Measurements from ENCODE around the gene CLASP1.
A peak's percentile ranks its signal among the peaks of the same experiment; 100 is the strongest.
"Not testable (repeated sequence)": the region's sequence is repeated elsewhere in the genome, so short reads cannot be mapped to it uniquely, and the experiment has no call there.

CLASP1 gene

DNA sequence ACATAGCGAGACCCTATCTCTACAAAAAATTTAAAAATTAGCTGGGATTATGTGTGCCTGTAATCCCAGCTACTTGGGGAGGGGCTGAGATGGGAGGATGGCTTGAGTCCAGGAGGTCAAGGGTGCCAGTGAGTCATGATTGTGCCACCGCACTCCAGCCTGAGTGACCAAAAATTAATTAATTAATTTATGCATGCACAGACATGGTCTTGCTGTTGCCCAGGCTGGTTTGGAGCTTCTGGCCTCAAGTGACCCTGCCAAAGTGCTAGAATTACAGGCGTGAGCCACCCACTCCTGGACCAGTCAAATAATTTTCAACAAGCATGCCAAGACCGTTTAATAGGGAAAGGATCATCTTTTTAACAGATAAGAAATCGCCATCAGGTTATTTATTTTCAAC, 306.5 kb downstream of the CLASP1 start:
- DNase-seq = no peak

GRCh38 chr2:121340926-121341325, 308.3 kb downstream of the CLASP1 start:
- DNase-seq = no peak

DNA sequence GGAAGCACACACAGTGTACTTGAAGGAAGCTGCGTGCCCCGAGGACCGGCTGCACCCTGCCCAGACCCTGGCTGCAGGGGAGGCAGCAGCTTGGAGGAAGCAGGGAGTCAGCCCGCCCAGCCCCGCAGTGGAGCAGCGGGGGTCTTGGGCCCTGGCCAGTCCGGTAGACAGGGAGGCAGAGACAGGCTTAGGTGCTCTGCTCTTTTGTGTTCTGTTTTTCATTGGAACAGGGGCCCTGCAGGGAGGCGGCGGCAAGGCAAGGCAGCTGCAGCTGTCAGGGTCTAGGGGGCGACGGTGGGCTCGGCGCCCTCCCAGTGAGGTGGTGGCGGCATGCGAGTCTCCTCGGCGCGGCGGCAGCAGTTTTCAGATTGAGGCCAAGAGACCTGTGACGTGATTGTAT, 311.0 kb downstream of the CLASP1 start:
- DNase-seq = no peak

GRCh38 chr2:121336528-121337294, 312.6 kb downstream of the CLASP1 start:
- DNase-seq = no peak

DNA sequence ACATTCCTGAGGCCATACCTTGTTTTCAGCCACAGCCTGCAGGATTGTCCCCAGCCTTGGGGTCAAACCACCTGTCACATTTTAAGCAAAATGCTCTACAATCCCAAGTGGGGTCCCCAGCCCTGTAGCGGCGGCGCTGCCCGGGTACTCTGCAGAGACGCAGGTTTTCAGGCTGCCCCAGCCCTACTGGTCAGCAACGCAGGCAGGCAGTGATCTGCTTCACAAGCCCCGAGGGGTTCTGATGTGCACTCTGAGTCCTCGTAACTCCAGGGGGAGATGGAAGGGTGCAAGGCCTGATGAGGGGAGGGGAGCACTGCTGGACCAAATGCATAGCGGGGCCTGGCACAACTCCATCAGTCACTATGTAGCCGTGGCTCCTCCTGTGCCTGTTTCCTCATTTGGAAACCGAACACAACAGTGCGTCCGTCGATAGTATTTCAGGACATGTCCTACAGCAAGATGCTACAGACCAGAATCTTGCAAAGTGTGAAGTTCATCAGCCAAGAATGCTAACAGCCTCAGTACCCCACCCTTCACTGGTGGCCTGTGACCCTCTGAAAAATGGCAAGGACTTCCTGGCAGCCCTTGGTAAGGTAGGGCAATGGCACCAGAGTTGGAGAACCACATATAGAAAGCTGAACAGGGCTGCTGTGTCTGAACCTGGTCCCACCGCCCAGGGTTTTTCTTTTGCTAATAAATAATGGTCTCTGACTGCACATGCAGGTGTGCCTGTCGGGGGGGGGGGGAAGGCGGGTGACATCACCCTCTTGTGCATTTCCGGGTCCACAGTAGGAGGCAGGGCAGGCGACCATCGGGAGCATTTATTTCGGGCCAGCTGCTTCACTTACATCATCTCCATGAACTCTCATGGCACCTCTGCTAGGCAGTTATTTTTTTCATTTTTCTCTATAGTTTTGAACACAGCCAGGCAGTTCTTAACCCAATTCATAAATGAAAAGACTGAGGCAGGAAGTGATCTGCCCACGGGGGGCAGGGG, 313.7 kb downstream of the CLASP1 start:
- no peak for DNase-seq

- no peak for DNase-seq
Observed at GRCh38 chr2:121334581-121335293, 314.5 kb downstream of the CLASP1 start.

- DNase-seq = peak; percentile 57
Observed at GRCh38 chr2:121333834-121334558, 315.3 kb downstream of the CLASP1 start.

DNA sequence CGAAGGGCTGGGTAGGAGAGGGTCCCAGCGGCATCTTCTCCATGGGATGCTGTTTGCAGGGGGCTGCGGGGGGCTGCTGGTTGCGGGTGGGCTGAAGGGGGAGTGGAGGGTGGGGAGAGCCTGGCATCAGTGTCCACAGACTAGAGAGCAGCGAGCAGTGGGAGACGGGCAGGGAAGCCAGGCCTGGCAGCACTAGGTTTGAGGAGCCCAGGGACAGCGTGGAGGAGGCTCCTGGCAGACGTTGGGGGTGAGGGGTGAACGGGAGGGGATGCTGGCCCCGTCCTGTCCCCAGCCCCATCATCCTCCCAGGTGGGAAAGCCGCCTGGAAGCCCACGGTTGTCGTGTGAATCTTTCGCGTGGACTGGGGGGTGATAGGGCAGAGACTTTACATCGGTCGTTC, 316.0 kb downstream of the CLASP1 start:
- DNase-seq = no peak

DNA sequence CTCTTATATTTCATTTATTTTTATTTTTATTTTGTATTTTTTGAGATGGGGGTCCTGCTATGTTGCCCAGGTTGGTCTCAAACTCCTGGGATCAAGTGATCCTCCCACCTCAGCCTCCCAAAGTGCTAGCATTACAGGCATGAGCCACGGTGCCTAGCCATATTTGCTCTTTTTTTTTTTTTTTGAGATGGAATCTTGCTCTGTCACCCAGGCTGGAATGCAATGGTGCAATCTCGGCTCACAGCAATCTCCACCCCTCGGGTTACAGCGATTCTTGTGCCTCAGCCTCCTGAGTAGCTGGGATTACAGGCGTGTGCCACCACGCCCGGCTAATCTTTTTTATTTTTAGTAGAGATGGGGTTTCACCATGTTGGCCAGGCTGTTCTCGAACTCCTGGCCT, 317.9 kb downstream of the CLASP1 start:
- DNase-seq = not testable (repeated sequence)

- no peak for DNase-seq
Observed at GRCh38 chr2:121330921-121331320, 318.3 kb downstream of the CLASP1 start.

- no peak for DNase-seq
Observed at GRCh38 chr2:121329786-121330185, 319.5 kb downstream of the CLASP1 start.

DNA sequence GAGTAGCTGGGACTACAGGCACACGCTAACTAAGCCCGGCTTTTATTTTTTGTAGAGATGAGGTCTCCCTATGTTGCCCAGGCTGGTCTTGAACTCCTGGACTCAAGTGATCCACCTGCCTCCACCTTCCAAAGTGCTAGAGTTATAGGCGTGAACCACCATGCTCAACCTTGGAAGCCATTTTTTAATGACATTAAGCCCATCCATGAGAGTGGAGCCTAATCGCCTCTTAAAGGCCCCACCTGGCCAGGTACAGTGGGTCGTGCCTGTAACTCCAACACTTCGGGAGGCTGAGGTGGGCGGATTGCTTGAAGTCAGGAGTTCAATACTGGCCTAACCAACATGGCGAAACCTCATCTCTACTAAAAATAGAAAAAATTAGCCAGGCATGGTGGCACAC, 322.6 kb downstream of the CLASP1 start:
- no peak for DNase-seq

GRCh38 chr2:121324601-121325000, 324.7 kb downstream of the CLASP1 start:
- DNase-seq = no peak

- DNase-seq = no peak
Observed at GRCh38 chr2:121321476-121321875, 327.8 kb downstream of the CLASP1 start.

DNA sequence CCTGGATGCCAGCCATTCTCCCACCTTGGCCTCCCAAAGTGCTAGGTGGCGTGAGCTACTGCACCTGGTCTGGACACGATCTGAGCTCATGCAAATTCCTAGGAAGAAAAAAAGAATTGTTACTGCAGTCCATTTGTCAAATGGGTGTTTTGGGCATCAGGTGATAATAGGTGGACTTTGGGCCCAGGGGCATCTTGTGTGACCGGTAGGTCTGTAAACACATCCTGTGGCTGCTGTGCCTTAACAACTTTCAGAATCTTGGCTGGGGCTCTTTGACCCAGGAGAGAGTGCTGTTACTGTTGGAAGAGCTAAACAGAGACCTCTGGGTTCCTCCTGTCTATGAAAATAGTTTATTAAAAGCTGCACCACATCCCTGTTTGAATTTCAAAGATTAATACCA, 329.3 kb downstream of the CLASP1 start:
- no peak for DNase-seq

GRCh38 chr2:121316986-121317385, 332.3 kb downstream of the CLASP1 start:
- DNase-seq = no peak

GRCh38 chr2:121313701-121314100, 335.6 kb downstream of the CLASP1 start:
- DNase-seq = not testable (repeated sequence)

- DNase-seq = peak; percentile 22
Observed at GRCh38 chr2:121309801-121310200, 339.5 kb downstream of the CLASP1 start.

- no peak for DNase-seq
Observed at GRCh38 chr2:121309323-121309722, 339.9 kb downstream of the CLASP1 start.

GRCh38 chr2:121307048-121307447, 342.2 kb downstream of the CLASP1 start:
- DNase-seq = no peak

DNA sequence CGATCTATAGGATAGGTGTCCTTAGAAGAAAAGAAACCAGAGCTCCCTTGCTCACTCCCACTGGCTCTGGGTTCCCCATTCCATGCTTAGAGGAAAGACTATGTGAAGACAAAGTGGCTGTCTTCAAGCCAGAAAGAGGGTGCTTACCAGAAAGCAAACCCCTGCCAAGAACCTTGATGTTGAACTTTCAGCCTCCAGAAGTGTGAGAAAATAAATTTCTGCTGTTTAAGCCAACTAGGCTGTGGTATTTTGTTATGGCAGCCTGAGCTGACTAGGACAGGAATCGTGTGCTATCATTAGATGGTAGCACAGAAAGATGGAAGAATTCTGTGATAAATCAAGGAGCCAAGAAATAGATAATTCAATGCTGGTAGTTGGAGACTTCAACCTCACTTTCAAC, 344.3 kb downstream of the CLASP1 start:
- no peak for DNase-seq

- no peak for DNase-seq
Observed at GRCh38 chr2:121303531-121304263, 345.6 kb downstream of the CLASP1 start.

All from activated CD4-positive, alpha-beta T cell treated with anti-CD3 and anti-CD28 coated beads, Interleukin-2, Interleukin-6, amounts not matched to agents 100 ng/mL and 50 ng/mL, durations not matched to agents 16 hours and 8 hours (primary cell).